ENCODE data around the gene MAP2K7.

MAP2K7 gene

GRCh38 chr19:7872306-7873204 lies 31.1 kb upstream of the MAP2K7 start:
- H3K4me3 ChIP-seq (ENCODE audit: low read depth, low read length) = no peak overlapping the region
- TF ChIP-seq, protein P1, sequence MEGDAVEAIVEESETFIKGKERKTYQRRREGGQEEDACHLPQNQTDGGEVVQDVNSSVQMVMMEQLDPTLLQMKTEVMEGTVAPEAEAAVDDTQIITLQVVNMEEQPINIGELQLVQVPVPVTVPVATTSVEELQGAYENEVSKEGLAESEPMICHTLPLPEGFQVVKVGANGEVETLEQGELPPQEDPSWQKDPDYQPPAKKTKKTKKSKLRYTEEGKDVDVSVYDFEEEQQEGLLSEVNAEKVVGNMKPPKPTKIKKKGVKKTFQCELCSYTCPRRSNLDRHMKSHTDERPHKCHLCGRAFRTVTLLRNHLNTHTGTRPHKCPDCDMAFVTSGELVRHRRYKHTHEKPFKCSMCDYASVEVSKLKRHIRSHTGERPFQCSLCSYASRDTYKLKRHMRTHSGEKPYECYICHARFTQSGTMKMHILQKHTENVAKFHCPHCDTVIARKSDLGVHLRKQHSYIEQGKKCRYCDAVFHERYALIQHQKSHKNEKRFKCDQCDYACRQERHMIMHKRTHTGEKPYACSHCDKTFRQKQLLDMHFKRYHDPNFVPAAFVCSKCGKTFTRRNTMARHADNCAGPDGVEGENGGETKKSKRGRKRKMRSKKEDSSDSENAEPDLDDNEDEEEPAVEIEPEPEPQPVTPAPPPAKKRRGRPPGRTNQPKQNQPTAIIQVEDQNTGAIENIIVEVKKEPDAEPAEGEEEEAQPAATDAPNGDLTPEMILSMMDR (IDR thresholded peaks at IDR 0.05; ENCODE audit: low read depth, low read length, missing control alignments) = no peak
- DNase-seq (ENCODE audit: low read depth) = no peak

- TF ChIP-seq, protein P1 (IDR thresholded peaks at IDR 0.05; ENCODE audit: low read depth, low read length, missing control alignments) = no peak
- H3K4me3 ChIP-seq (ENCODE audit: low read depth, low read length) = no peak overlapping the region
Measured at GRCh38 chr19:7873304-7874075, 30.2 kb upstream of the MAP2K7 start.

DNA sequence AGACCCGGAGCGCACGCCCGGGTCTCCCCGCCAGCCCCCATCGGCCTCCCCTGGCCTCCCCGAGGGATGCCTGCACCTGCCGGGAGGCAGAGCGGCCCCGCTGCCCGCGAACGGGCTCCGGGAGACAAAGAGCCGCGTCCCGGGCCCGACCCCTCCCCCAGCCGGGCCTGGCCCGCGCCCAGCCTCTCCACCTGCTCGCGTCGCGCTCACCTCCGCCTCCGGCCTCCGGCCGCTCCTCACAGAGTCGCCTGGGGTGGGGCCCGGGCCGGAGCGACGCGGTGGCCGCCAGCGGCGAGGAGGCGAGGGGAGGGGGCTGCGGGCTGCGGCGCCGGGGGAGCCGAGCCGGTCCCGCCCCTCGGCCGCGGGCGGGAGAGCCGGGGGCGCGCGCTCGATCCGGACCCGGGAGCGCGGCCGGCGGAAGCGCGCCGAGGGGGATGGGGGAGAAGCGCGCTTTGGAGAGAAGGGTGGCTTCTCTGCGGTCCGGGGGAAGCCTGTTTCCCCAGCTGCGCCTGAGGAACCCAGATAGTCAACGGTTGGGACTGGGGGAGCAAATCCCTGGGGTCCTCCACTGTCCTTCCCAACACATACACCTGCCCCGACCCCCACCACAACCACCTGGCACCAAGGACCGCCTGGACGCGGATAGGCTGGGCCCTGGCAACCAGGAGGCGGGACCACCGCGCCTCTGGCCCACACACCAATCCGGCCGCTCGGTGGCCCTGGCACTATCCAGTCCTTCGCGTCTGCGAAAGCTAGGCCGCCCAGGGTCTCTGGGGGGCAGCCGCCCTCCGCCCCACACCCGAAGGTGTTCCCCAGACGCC lies 29.4 kb upstream of the MAP2K7 start, which contains the start of gene PRR36:
PRR36 (minus strand) TSS at position 315 of the 821 bp plus-strand sequence. CDS start 701 bp downstream, outside the sequence.
- no peak for DNase-seq (ENCODE audit: low read depth)
- TF ChIP-seq, protein P1 (IDR thresholded peaks at IDR 0.05; ENCODE audit: low read depth, low read length, missing control alignments) = no peak
- no peak within 1 kb of the TSS for H3K4me3 ChIP-seq (ENCODE audit: low read depth, low read length)

More at GRCh38 chr19:7873304-7874075, 30.2 kb upstream of the MAP2K7 start:
- no peak for DNase-seq (ENCODE audit: low read depth)

DNA sequence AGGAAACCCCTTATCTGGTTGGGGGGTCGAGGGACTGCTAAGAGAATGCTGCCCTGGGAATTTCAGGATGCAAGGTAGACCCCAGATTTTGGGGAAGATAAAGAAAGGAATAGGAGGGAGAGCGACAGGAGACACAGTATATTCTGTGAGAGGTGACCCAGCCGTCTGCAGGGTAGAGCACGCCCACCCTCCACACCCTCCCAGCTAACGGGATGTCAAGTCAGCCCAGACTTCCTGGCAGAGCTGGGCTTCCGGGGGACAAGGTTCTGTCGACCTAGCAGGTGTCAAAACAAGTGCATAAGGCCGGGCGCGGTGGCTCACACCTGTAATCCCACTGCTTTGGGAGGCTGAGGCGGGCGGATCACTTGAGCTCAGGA lies 28.8 kb upstream of the MAP2K7 start:
- H3K4me3 ChIP-seq (ENCODE audit: low read depth, low read length) = no peak overlapping the region
- no peak for DNase-seq (ENCODE audit: low read depth)
- TF ChIP-seq, protein P1 (IDR thresholded peaks at IDR 0.05; ENCODE audit: low read depth, low read length, missing control alignments) = no peak

DNA sequence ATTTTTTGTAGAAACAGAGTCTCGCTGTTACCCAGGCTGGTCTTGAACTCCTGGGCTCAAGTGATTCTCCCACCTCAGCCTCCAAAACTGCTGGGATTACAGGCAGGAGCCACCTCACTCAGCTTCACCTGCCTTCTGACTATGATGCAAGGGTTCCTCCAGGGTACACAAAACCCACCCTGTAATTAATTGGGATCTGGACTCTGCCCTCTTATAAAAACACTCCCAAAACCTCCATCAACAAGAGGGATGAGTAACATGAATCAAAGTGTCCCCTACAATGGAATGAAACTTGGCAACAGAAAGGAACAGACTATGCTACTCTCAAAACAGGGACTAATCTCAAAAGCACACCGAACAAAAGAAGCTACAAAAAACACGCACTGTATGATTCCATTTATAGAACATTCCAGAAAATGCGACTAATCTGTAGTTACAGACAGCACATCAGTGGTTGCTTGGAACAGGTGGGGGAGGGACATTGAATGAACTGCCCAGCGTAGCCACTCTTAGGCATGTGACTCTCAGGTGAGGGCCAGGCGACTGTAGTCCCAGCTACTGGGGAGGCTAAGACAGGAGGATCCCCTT lies 26.3 kb upstream of the MAP2K7 start:
- no peak overlapping the region for H3K4me3 ChIP-seq (ENCODE audit: low read depth, low read length)
- TF ChIP-seq, protein P1 (IDR thresholded peaks at IDR 0.05; ENCODE audit: low read depth, low read length, missing control alignments) = no peak
- DNase-seq (ENCODE audit: low read depth) = no peak

GRCh38 chr19:7879111-7879807 lies 24.4 kb upstream of the MAP2K7 start:
- TF ChIP-seq, protein P1 (IDR thresholded peaks at IDR 0.05; ENCODE audit: low read depth, low read length, missing control alignments) = no peak
- no peak overlapping the region for H3K4me3 ChIP-seq (ENCODE audit: low read depth, low read length)
- DNase-seq (ENCODE audit: low read depth) = no peak

All from GM12864 (cell line).